Lung (tissue), 12 donors: Measurements from ENCODE around the gene IFT43. TPM values are rescaled to one million over a fixed set of nuclear protein-coding genes. Genes with fewer than 3 reads are reported as not detected.

Source experiments
- ATAC-seq: fragments of 200-7000 bp; cut with Tn5 transposase; one replicate; pipeline ENCODE4 v1.9.1; 2020; ENCODE audit warnings: moderate number of reproducible peaks; ENCODE audit not compliant: insufficient read depth, low FRiP score
- DNase-seq, 3 donors: peaks; one replicate each; pipeline ENCODE4 v3.0.0-alpha.2; 2013 to 2017
- H3K27ac ChIP-seq, 2 donors: one replicate each; pipeline ENCODE4 v1.5.1; 2013; ENCODE audit warnings: mild to moderate bottlenecking in 2 of 2, moderate library complexity in 2 of 2, control low read depth in 1 of 2, inconsistent platforms in 1 of 2, low read depth in 1 of 2, low read length in 1 of 2
- H3K27me3 ChIP-seq, 3 donors: one replicate each; pipeline ENCODE4 v1.5.1; 2013; ENCODE audit warnings: low read length in 2 of 3; ENCODE audit not compliant: control insufficient read depth in 3 of 3, insufficient read depth in 3 of 3
- H3K36me3 ChIP-seq, 4 donors: one replicate each; pipeline ENCODE4 v1.5.1; 2013; ENCODE audit warnings: low read length in 4 of 4, mild to moderate bottlenecking in 1 of 4, moderate library complexity in 1 of 4; ENCODE audit not compliant: control insufficient read depth in 4 of 4, insufficient read depth in 4 of 4
- H3K4me1 ChIP-seq, 5 donors: one replicate each; pipeline ENCODE4 v1.5.1; 2013; ENCODE audit warnings: low read length in 5 of 5, mild to moderate bottlenecking in 2 of 5, moderate library complexity in 1 of 5; ENCODE audit not compliant: control insufficient read depth in 5 of 5, insufficient read depth in 5 of 5
- H3K4me3 ChIP-seq: one replicate; pipeline ENCODE4 v1.5.1; 2013; ENCODE audit warnings: mild to moderate bottlenecking, control low read depth, moderate library complexity
- H3K9ac ChIP-seq, 2 donors: one replicate each; pipeline ENCODE4 v1.5.1; 2013; ENCODE audit warnings: low read length in 2 of 2, control low read depth in 1 of 2; ENCODE audit not compliant: insufficient read depth in 1 of 2
- H3K9me3 ChIP-seq, 4 donors: one replicate each; pipeline ENCODE4 v1.5.1; 2013; ENCODE audit warnings: low read length in 3 of 4, mild to moderate bottlenecking in 1 of 4, moderate library complexity in 1 of 4; ENCODE audit not compliant: control insufficient read depth in 4 of 4, insufficient read depth in 3 of 4
- CTCF ChIP-seq: IDR thresholded peaks from 2 replicates; pipeline ENCODE4 v1.5.1; 2012; ENCODE audit warnings: mild to moderate bottlenecking; ENCODE audit errors: control extremely low read depth, extremely low read depth
- WGBS, 2 donors: extraction: QIAGEN DNeasy Blood & Tissue Kit; methylation state at CpG; one replicate each; pipeline ENCODE4 v1.1.7; 2013; 5-methylcytosine and 5-hydroxymethylcytosine counted together
- polyA plus RNA-seq, 2 donors: library from polyadenylated mRNA; stranded (reverse); fragments of 200-250 nt; gene quantifications; one replicate each; pipeline ENCODE4 v1.2.1, GENCODE V29; 2013
- total RNA-seq, 2 donors: library from RNA; depleted of rRNA in 1 of 2; stranded (reverse); fragments of >200 nt in 1 of 2; gene quantifications; one replicate each; pipeline ENCODE4 v1.2.1, GENCODE V29; 2014 to 2021
- donor health status: control.
- donor health status: control.
- donor health status: Bipolar disorder and iron deficiency.
- donor health status: healthy.
- donor health status: DM: yes; HTN: yes; CAD: no.

The IFT43 gene
- total and polyA plus RNA-seq, 4 donors, result 35.4 to 51.6 (median 40.4) TPM

GRCh38 chr14:76115010-76115422, 129.5 kb downstream of the IFT43 start:
- H3K4me3 ChIP-seq, result no peak overlapping the region
- peak in 1 of 3 donors; percentile 36 for DNase-seq
- no peak for TF ChIP-seq CTCF
- ATAC-seq, result no peak
- H3K36me3 ChIP-seq, result no peaks in the 10 kb centered on the region
- peaks cover 0 to 19% (median 0%) of the 10 kb centered on the region in 5 donors for H3K4me1 ChIP-seq
- H3K9ac ChIP-seq, result no peak overlapping the region
- no peak overlapping the region for H3K27ac ChIP-seq
- H3K9me3 ChIP-seq, result peaks cover 0 to 5% (median 0%) of the 10 kb centered on the region in 4 donors
- H3K27me3 ChIP-seq, result no peaks in the 10 kb centered on the region
- 82 to 85% methylated on average over 2 of the region's 2 CpGs for WGBS, 2 donors

DNA sequence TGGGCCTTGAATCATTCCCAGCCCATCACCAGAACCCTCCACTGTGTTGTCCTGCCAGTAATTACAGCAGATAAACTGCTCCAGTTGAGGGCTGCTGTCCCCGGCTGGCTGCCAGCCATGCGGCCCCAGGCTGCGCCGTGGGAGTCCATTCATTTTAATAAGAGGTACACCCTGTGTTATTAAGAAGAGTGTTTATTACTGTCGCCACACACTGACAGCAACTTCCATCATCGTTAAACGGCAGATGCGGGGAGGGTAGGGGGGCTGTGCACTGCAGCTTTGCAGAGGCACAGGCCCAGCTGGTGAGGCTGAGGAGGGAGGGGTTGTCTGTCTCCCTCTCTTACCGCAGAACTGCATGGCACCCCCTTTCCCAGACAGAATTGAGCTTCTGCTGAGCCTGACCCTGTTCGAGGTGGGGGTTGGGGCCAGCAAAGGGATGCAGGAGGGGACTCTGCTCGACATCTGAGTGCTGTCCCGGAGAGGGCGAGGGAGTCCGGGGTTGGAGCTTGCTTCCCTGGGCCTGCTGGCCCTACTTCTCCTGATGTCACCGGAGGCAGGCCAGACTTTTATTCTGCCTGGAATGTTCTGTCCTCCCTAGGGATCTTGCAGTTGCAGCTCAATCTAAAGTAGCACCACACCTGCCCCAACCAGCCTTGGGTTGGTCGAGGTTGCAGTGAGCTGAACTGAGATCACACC, 132.4 kb downstream of the IFT43 start:
- peaks cover 0 to 5% (median 0%) of the 10 kb centered on the region in 4 donors for H3K9me3 ChIP-seq
- no peak overlapping the region for H3K9ac ChIP-seq
- peak; percentile 56 to 68 (median 59) for DNase-seq
- peaks cover 0 to 19% (median 0%) of the 10 kb centered on the region in 5 donors for H3K4me1 ChIP-seq
- no peaks in the 10 kb centered on the region for H3K27me3 ChIP-seq
- no peak for ATAC-seq
- no peak overlapping the region for H3K27ac ChIP-seq
- no peaks in the 10 kb centered on the region for H3K36me3 ChIP-seq
- WGBS, 2 donors, result 62 to 76% methylated on average over 16 of the region's 16 CpGs
- no peak overlapping the region for H3K4me3 ChIP-seq
- TF ChIP-seq CTCF, result no peak

GRCh38 chr14:76118594-76118993, 133.0 kb downstream of the IFT43 start:
- DNase-seq (no peak), ATAC-seq (no peak)
- H3K36me3 ChIP-seq, result no peaks in the 10 kb centered on the region
- H3K4me3 ChIP-seq, result no peak overlapping the region
- peaks cover 0 to 19% (median 0%) of the 10 kb centered on the region in 5 donors for H3K4me1 ChIP-seq
- no peak overlapping the region for H3K27ac ChIP-seq
- no peaks in the 10 kb centered on the region for H3K27me3 ChIP-seq
- H3K9ac ChIP-seq, result no peak overlapping the region
- 74 to 87% methylated on average over 4 of the region's 4 CpGs for WGBS, 2 donors
- no peak for TF ChIP-seq CTCF
- peaks cover 0 to 5% (median 0%) of the 10 kb centered on the region in 4 donors for H3K9me3 ChIP-seq
